ENCODE results near the gene PACS1.

- TF ChIP-seq CTCF (IDR thresholded peaks at IDR 0.05) (no peak), EZH2 (IDR thresholded peaks at IDR 0.05; ENCODE audit: borderline replicate concordance, insufficient read depth, low read depth, low read length, poor library complexity, severe bottlenecking) (no peak)
These were observed 23.2 kb upstream of the PACS1 start for GRCh38 chr11:66046901-66047300.
